Adrenal gland (tissue), 5 donors: ENCODE results near the gene XIRP2.

ENCODE experiments used
- POLR2A ChIP-seq, 2 donors: fragments of 450-650 bp; IDR thresholded peaks; one replicate each; pipeline ENCODE4 v1.6.1; 2017; ENCODE audit warnings: antibody characterized with exemption in 2 of 2, mild to moderate bottlenecking in 2 of 2, moderate library complexity in 1 of 2
- TF ChIP-seq, protein P1 (sequence below), 6 experiments: fragments of 450-650 bp in 4 of 6; fragments of 200-600 bp in 2 of 6; sonication (generic) in 1 of 6; IDR thresholded peaks; 1 replicate in 5 of 6; 2 replicates in 1 of 6; pipeline versions ENCODE4 v1.5.1 to v1.8.0; 2016 to 2021; ENCODE audit warnings: antibody characterized with exemption in 6 of 6, mild to moderate bottlenecking in 2 of 6, moderate library complexity in 1 of 6
- donor health status: DM: no; HTN: no; CAD: no.

DNA sequence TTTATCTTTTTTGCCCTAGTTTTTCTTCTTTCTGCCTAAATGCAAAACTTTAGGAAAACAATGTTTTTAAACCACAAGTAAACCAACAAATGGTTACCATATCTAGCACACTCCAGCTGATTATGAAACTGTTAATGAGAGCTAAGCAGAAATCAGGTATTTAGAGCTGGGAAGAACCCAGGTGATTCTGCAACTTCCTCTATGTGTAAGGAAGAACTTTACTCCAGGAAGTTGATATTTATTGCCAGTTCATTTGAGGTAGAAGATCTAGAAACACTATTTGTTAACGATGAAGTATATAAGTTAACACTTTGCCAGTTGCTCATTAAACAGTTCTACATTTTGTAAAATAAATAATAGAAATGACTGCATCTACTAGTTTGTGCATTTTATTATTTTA, 409.7 kb downstream of the XIRP2 start:
- no peak for TF ChIP-seq POLR2A (IDR thresholded peaks at IDR 0.05)
- TF ChIP-seq, protein P1, sequence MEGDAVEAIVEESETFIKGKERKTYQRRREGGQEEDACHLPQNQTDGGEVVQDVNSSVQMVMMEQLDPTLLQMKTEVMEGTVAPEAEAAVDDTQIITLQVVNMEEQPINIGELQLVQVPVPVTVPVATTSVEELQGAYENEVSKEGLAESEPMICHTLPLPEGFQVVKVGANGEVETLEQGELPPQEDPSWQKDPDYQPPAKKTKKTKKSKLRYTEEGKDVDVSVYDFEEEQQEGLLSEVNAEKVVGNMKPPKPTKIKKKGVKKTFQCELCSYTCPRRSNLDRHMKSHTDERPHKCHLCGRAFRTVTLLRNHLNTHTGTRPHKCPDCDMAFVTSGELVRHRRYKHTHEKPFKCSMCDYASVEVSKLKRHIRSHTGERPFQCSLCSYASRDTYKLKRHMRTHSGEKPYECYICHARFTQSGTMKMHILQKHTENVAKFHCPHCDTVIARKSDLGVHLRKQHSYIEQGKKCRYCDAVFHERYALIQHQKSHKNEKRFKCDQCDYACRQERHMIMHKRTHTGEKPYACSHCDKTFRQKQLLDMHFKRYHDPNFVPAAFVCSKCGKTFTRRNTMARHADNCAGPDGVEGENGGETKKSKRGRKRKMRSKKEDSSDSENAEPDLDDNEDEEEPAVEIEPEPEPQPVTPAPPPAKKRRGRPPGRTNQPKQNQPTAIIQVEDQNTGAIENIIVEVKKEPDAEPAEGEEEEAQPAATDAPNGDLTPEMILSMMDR (IDR thresholded peaks at IDR 0.05), result no peak
